8988T (cell line): Measurements from ENCODE around the gene GNA12.
"Not testable (repeated sequence)": the region's sequence is repeated elsewhere in the genome, so short reads cannot be mapped to it uniquely, and the experiment has no call there.

ENCODE experiments used
- DNase-seq: peaks from one replicate; pipeline ENCODE4 v3.0.0; 2011

Gene GNA12

DNA sequence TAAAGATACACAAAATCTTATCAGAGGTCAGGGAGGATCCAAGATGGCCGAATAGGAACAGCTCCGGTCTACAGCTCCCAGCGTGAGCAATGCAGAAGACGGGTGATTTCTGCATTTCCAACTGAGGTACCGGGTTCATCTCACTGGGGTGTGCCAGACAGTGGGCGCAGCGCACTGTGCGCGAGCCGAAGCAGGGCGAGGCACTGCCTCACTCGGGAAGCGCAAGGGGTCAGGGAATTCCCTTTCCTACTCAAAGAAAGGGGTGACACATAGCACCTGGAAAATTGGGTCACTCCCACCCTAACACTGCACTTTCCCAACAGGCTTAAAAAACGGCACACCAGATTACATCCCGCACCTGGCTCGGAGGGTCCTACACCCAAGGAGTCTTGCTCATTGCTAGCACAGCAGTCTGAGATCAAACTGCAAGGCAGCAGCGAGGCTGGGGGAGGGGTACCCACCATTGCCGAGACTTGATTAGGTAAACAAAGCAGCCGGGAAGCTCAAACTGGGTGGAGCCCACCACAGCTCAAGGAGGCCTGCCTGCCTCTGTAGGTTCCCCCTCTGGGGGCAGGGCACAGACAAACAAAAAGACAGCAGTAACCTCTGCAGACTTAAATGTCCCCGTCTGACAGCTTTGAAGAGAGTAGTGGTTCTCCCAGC lies 100.5 kb downstream of the GNA12 start:
- not testable (repeated sequence) for DNase-seq

- no peak for DNase-seq
These were observed 105.2 kb downstream of the GNA12 start for GRCh38 chr7:2738766-2739549.

GRCh38 chr7:2737771-2738540 lies 106.2 kb downstream of the GNA12 start:
- DNase-seq = no peak

- not testable (repeated sequence) for DNase-seq
These were observed 106.9 kb downstream of the GNA12 start for GRCh38 chr7:2737005-2737743.

- no peak for DNase-seq
These were observed 107.6 kb downstream of the GNA12 start for GRCh38 chr7:2736411-2736914.

DNA sequence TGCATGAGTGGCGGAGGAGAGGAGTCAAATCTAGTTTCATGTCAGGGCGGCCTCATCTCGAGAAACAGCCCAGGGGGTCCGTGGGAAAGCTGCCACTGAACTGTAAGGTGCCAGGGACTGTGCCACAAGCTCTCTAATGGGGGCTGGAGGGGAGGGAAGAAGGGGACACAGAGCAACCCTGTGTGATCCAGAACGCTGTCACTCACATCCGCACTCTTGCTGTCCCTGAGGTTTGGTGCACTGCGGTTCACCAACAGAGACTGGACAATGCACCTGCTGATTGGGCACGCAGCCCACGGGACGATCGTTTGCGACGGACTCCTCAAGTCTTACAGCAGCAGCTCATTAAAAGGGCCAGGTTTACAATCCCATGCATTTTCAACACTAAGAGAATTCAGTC lies 108.4 kb downstream of the GNA12 start:
- no peak for DNase-seq

- DNase-seq = no peak
These were observed 109.1 kb downstream of the GNA12 start for GRCh38 chr7:2734751-2735571.

DNA sequence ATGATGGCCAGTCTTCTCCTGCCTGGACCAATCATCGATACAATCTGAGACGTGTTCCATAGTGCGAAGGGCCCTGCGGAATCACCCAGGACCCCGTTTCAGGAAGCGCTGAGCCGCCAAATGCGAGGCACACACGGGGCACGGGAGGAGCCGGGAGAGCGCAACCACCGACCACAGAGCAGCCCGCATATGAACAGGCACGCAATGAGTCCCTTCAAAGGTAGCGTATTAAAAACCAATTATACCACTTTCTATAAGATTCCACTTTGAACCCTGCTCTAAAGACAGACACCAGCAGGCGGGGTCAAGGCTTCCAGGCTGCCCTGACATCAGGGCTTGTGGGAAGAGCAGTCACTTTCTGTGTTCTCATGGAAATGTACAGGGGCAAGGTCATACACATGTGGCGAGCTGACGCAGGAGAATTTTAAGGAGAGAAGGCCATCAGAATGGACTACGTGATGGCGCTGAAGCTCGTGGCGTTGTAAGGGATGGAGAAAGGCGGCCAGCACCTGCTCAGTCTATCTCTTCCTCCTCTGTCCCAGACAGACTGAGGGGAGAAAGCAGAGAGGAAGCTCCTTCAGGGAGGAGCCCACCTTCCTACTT lies 109.9 kb downstream of the GNA12 start:
- no peak for DNase-seq

GRCh38 chr7:2732959-2733584 lies 111.0 kb downstream of the GNA12 start:
- no peak for DNase-seq

DNA sequence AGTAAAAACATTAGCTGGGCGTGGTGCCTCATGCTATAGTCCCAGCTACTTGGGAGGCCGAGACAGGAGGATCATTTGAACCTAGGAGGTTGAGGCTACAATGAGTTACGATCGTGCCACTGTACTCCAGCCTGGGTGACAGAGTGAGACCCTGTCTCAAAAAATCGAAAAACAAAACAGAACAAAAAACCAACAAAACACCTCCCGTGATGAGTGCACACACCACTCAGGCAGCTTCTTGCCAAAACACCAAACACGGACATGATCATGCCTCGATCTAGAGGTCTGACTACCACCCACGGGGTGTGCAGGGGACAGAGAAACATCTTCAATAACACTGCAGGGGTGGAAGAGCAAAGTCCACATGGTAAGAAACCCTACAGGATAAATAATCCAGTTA lies 111.7 kb downstream of the GNA12 start:
- DNase-seq = no peak

GRCh38 chr7:2730846-2731770 lies 113.0 kb downstream of the GNA12 start:
- no peak for DNase-seq

- no peak for DNase-seq
These were observed 114.0 kb downstream of the GNA12 start for GRCh38 chr7:2729893-2730716.

DNA sequence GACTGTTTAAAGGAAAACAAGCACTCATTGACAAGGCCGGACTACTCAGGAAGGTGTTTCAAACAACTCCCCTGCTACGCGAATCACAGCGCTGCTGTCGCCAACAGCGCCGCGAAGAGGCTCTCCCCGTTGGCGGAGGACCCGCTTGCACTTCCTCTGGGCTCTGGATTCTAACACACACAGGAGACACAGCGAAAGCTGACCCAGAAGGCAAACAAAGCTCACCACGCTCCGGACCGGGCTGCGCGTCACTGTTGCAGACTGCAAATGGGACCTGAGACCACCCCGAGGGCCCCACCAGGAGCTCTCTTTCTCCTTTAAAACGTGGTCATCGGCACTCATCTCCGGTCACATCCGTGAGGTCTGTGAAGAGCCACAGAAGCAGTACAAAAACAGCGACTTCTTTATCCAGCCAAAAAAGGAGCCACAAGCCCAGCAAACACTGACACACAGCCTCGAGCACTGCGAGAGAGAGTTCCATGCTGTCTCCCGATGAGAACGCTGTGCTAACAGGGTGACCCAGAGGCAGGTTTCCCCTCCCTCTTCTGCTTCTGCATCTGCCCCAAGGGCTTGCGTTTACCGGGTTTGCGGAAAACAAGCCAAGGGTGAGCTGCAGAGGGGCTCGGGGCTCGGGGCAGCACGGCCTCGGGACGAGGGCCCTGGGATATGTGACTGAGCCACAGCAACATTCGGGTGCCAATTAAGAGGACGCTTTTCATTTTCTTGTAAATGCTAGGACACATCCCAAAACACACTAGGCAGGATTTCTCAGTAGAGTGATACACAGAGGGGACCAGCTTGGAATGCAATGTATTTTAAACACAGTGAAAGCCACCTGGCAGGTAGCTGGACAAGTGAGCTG lies 114.8 kb downstream of the GNA12 start:
- no peak for DNase-seq

DNA sequence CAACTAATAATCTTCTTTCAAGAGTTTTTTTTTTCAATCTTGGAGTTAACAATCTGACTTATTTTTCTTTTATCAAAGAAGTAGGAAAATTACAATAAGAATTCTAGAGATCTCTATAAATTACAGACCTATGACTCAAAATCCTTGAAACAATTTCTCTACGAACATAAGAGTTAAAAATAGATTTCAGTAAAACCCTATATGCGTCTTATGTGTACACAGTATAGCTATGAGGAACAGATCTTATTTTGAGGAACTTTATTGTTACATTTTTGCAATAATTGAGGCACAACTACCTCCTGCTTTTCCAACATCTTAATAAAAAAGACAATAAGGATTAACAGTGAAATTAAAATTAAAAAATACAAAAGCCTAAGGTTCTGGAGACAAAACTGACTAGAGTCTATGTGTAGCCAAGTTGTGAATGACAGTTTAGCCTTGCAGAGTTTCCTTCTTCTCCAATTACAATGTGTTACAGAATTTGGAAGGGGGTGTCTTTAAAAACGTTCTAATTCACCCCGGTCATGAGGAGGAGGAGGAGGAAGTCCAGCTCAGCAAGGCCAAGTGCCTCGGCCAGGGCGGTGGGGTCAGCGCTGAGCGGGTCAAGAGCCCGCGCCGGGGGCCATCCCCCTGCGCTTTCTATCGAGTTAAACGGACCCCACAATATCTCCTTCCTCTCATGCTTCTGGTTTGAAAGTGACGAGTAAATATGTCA lies 115.6 kb downstream of the GNA12 start:
- DNase-seq = no peak

- not testable (repeated sequence) for DNase-seq
These were observed 116.9 kb downstream of the GNA12 start for GRCh38 chr7:2727206-2727605.

DNA sequence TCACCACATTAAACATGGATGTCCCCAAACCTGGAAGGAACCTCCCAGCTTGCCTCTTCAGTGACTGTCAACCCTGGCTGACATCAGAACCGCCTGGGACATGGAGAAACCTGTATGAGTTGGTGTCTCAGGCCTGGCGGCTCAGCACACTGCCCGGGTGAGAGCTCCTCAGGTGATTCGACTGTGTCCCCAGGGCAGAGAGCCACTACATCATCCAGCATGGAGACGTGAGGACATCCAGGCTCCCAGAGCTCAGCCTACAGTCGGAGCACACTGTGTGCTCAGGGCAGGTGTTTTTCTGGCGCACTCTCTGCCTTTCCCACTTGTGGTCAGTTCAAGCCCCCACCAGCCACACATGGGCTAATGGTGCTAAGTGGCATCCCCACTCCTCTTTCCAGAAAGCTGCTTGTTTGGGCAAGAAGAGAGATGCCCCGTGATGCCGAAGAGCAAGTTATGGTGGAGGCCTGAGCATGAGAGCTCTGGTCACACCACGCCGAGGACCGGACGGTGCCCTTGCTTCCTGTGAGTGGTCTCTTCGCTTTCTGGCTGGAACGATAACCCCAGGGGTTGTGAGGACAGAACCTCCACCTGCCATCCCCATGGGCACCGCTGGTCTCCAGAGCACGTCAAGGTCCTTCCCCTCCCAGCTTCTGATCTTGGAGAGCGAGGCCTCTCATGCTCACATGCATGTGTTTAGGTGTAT lies 117.6 kb downstream of the GNA12 start:
- DNase-seq = no peak
